ENCODE measurements around the gene SAP30L.

The SAP30L gene

GRCh38 chr5:154446195-154447088, 645 bp downstream of the SAP30L start:
- Histone ChIP-seq H3K36me3 (peaks cover 27 to 43% (median 35%) of the 10 kb centered on the region in 11 experiments), H4K20me1 (peaks cover 43 to 55% (median 49%) of the 10 kb centered on the region in 11 experiments; a peak in 21 of 22 replicates), H3K9me3 (replicated peaks in 1 of 11) (no peaks in the 10 kb centered on the region), H3K27me3 (no peaks in the 10 kb centered on the region), H3K9ac (peak overlapping the region; percentile 86 to 94 (median 91)), H3K27ac (peak overlapping the region; percentile 70 to 87 (median 84)), H3K4me3 (peak overlapping the region; percentile 95 to 99 (median 98)), H3K4me1 (peaks cover 34 to 48% (median 41%) of the 10 kb centered on the region in 10 experiments), H3K4me2 (peak overlapping the region; percentile 85 to 99 (median 96))
- no peak for TF ChIP-seq Cebpa-rat (IDR thresholded peaks at IDR 0.05)

GRCh38 chr5:154447089-154447725, 1.4 kb downstream of the SAP30L start:
- H3K4me3 ChIP-seq = peak overlapping the region; percentile 95 to 99 (median 98)
- peaks cover 43 to 60% (median 49%) of the 10 kb centered on the region in 11 experiments; a peak in 21 of 22 replicates for H4K20me1 ChIP-seq
- peaks cover 34 to 48% (median 41%) of the 10 kb centered on the region in 10 experiments for H3K4me1 ChIP-seq
- H3K36me3 ChIP-seq = peaks cover 27 to 43% (median 35%) of the 10 kb centered on the region in 11 experiments
- H3K27me3 ChIP-seq = no peaks in the 10 kb centered on the region
- TF ChIP-seq Cebpa-rat (IDR thresholded peaks at IDR 0.05) = no peak
- peak overlapping the region; percentile 85 to 99 (median 96) for H3K4me2 ChIP-seq
- no peaks in the 10 kb centered on the region for H3K9me3 ChIP-seq (replicated peaks in 1 of 11)
- H3K9ac ChIP-seq = peak overlapping the region; percentile 86 to 94 (median 91)
- H3K27ac ChIP-seq = peak overlapping the region in 5 of 11 experiments; percentile 82 to 87 (median 84); a peak in 6 of 22 replicates

GRCh38 chr5:154449786-154450185, 4.0 kb downstream of the SAP30L start:
- no peak for TF ChIP-seq Cebpa-rat (IDR thresholded peaks at IDR 0.05)
- Histone ChIP-seq H3K4me3 (no peak overlapping the region), H3K27me3 (no peaks in the 10 kb centered on the region), H3K36me3 (peaks cover 43 to 59% (median 51%) of the 10 kb centered on the region in 11 experiments), H3K27ac (no peak overlapping the region), H3K9me3 (replicated peaks in 1 of 11) (no peaks in the 10 kb centered on the region), H4K20me1 (peaks cover 43 to 77% (median 50%) of the 10 kb centered on the region in 11 experiments; a peak in 21 of 22 replicates), H3K4me1 (peaks cover 29 to 37% (median 33%) of the 10 kb centered on the region in 10 experiments), H3K4me2 (peak overlapping the region; percentile 4 to 97 (median 93); a peak in 14 of 22 replicates), H3K9ac (no peak overlapping the region)

GRCh38 chr5:154451957-154452356, 6.2 kb downstream of the SAP30L start:
- peaks cover 33 to 67% (median 45%) of the 10 kb centered on the region in 11 experiments; a peak in 21 of 22 replicates for H4K20me1 ChIP-seq
- no peak overlapping the region for H3K27ac ChIP-seq
- no peak overlapping the region for H3K9ac ChIP-seq
- H3K4me2 ChIP-seq = no peak overlapping the region
- H3K36me3 ChIP-seq = peaks cover 65 to 81% (median 72%) of the 10 kb centered on the region in 11 experiments
- peaks cover 25 to 35% (median 31%) of the 10 kb centered on the region in 10 experiments for H3K4me1 ChIP-seq
- H3K4me3 ChIP-seq = no peak overlapping the region
- no peaks in the 10 kb centered on the region for H3K27me3 ChIP-seq
- H3K9me3 ChIP-seq (replicated peaks in 1 of 11) = no peaks in the 10 kb centered on the region
- no peak for TF ChIP-seq Cebpa-rat (IDR thresholded peaks at IDR 0.05)

GRCh38 chr5:154455585-154455984, 9.8 kb downstream of the SAP30L start:
- Histone ChIP-seq H3K9me3 (replicated peaks in 1 of 11) (no peaks in the 10 kb centered on the region), H3K4me3 (no peak overlapping the region), H3K27me3 (no peaks in the 10 kb centered on the region), H4K20me1 (peaks cover 2 to 35% (median 13%) of the 10 kb centered on the region in 11 experiments; a peak in 19 of 22 replicates), H3K27ac (no peak overlapping the region), H3K4me1 (peaks cover 0 to 5% (median under 1%) of the 10 kb centered on the region in 10 experiments; a peak in 3 of 20 replicates), H3K9ac (no peak overlapping the region), H3K36me3 (peaks cover 82 to 100% (median 87%) of the 10 kb centered on the region in 11 experiments), H3K4me2 (no peak overlapping the region)
- no peak for TF ChIP-seq Cebpa-rat (IDR thresholded peaks at IDR 0.05)

GRCh38 chr5:154456540-154456939, 10.7 kb downstream of the SAP30L start:
- Histone ChIP-seq H3K4me1 (peaks cover 0 to 12% (median 7%) of the 10 kb centered on the region in 10 experiments; a peak in 8 of 20 replicates), H3K9me3 (replicated peaks in 1 of 11) (no peaks in the 10 kb centered on the region), H3K36me3 (peaks cover 72 to 90% (median 78%) of the 10 kb centered on the region in 11 experiments), H3K9ac (no peak overlapping the region), H3K4me3 (no peak overlapping the region), H3K4me2 (no peak overlapping the region), H4K20me1 (peaks cover 0 to 35% (median 13%) of the 10 kb centered on the region in 11 experiments; a peak in 11 of 22 replicates), H3K27me3 (no peaks in the 10 kb centered on the region), H3K27ac (no peak overlapping the region)
- TF ChIP-seq Cebpa-rat (IDR thresholded peaks at IDR 0.05) = no peak

GRCh38 chr5:154459015-154459414, 13.2 kb downstream of the SAP30L start:
- Histone ChIP-seq H3K27me3 (no peaks in the 10 kb centered on the region), H3K4me2 (no peak overlapping the region), H3K9ac (no peak overlapping the region), H4K20me1 (peaks cover 0 to 19% (median 9%) of the 10 kb centered on the region in 11 experiments; a peak in 6 of 22 replicates), H3K27ac (no peak overlapping the region), H3K9me3 (replicated peaks in 1 of 11) (no peaks in the 10 kb centered on the region), H3K4me3 (no peak overlapping the region), H3K36me3 (peaks cover 47 to 66% (median 53%) of the 10 kb centered on the region in 11 experiments), H3K4me1 (peaks cover 0 to 12% (median 8%) of the 10 kb centered on the region in 10 experiments; a peak in 8 of 20 replicates)
- no peak for TF ChIP-seq Cebpa-rat (IDR thresholded peaks at IDR 0.05)

GRCh38 chr5:154460172-154460571, 14.4 kb downstream of the SAP30L start:
- Histone ChIP-seq H3K4me2 (no peak overlapping the region), H3K27me3 (no peaks in the 10 kb centered on the region), H3K9me3 (replicated peaks in 1 of 11) (no peaks in the 10 kb centered on the region), H4K20me1 (peaks cover 0 to 19% (median 9%) of the 10 kb centered on the region in 11 experiments; a peak in 6 of 22 replicates), H3K27ac (no peak overlapping the region), H3K36me3 (peaks cover 36 to 54% (median 42%) of the 10 kb centered on the region in 11 experiments), H3K4me3 (no peak overlapping the region), H3K4me1 (peaks cover 0 to 16% (median 8%) of the 10 kb centered on the region in 10 experiments; a peak in 8 of 20 replicates), H3K9ac (no peak overlapping the region)
- TF ChIP-seq Cebpa-rat (IDR thresholded peaks at IDR 0.05) = no peak
